Upper lobe of left lung (tissue), 4 donors: Measurements from ENCODE around the gene SYT8.

Experiments
- CTCF ChIP-seq, 6 experiments: fragments of 450-650 bp in 4 of 6; fragments of 200-600 bp in 2 of 6; sonication (generic) in 2 of 6; IDR thresholded peaks; one replicate each; pipeline ENCODE4 v1.5.1; 2016 to 2019; ENCODE audit warnings: antibody characterized with exemption in 6 of 6
- POLR2A ChIP-seq, 4 donors: fragments of 450-650 bp; IDR thresholded peaks; one replicate each; pipeline ENCODE4 v1.5.1; 2016 to 2017; ENCODE audit warnings: antibody characterized with exemption in 4 of 4, mild to moderate bottlenecking in 2 of 4

- no peak for TF ChIP-seq CTCF (IDR thresholded peaks at IDR 0.05)
- no peak for TF ChIP-seq POLR2A (IDR thresholded peaks at IDR 0.05)
Observed at GRCh38 chr11:1867381-1867780, 32.6 kb downstream of the SYT8 start.
